ENCODE data around the gene IGFBP4.

Gene IGFBP4

DNA sequence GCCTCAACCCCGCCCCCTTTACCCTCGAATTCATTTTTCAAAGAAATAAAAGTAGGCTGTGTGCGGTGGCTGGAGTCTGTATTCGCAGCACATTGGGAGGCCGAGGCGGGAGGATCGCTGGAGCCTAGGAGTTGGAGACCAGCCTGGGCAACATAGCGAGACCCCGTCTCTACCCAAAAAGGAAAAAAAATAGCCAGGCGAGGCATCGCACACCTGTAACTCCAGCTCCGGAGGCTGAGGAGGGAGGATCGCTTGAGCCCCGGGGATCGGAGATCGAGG lies 24.9 kb upstream of the IGFBP4 start:
- TF ChIP-seq, protein P1, sequence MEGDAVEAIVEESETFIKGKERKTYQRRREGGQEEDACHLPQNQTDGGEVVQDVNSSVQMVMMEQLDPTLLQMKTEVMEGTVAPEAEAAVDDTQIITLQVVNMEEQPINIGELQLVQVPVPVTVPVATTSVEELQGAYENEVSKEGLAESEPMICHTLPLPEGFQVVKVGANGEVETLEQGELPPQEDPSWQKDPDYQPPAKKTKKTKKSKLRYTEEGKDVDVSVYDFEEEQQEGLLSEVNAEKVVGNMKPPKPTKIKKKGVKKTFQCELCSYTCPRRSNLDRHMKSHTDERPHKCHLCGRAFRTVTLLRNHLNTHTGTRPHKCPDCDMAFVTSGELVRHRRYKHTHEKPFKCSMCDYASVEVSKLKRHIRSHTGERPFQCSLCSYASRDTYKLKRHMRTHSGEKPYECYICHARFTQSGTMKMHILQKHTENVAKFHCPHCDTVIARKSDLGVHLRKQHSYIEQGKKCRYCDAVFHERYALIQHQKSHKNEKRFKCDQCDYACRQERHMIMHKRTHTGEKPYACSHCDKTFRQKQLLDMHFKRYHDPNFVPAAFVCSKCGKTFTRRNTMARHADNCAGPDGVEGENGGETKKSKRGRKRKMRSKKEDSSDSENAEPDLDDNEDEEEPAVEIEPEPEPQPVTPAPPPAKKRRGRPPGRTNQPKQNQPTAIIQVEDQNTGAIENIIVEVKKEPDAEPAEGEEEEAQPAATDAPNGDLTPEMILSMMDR (IDR thresholded peaks at IDR 0.05; ENCODE audit: borderline replicate concordance, insufficient read depth, low read depth, low read length), result no peak
- H3K4me3 ChIP-seq (ENCODE audit: low read depth, low read length), result peak overlapping the region; percentile 49

DNA sequence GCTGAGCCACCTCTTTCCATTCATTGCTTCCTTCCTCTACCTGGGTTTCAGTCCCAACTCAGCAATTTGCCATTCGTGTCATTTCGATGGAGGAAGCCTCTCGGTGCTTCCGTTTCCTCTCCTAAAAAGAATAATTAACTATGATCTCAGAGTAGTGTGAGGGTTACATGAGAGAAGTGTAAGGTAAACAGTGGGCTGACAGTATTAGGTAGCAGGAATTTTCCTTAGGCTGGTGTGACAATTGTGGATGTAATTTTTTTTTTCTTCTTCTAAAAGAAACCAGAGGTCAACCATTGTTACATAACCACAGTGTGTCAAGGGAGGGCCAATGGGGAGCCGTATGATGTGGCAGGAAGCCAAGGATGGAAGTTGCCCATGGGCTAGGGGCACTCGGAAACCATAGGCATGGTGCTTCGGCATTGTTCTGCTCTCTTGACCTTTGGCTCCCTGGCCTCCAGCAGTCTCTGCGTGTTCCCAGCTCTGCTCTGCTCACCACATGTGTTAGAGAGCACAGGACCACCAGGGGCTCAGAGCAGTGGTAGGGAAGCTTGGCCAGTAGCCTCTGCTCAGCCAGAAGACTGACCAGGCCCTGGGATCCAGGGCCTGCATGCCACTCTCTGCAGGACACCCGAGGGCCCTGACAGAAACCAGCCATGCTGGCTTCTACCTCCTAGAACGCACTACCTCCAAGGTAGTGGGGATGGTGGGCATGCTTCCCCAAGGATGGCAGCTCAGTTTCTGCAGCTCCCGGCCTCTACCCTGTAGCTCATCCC lies 23.5 kb upstream of the IGFBP4 start:
- TF ChIP-seq, protein P1 (IDR thresholded peaks at IDR 0.05; ENCODE audit: borderline replicate concordance, insufficient read depth, low read depth, low read length), result no peak
- H3K4me3 ChIP-seq (ENCODE audit: low read depth, low read length), result no peak overlapping the region

DNA sequence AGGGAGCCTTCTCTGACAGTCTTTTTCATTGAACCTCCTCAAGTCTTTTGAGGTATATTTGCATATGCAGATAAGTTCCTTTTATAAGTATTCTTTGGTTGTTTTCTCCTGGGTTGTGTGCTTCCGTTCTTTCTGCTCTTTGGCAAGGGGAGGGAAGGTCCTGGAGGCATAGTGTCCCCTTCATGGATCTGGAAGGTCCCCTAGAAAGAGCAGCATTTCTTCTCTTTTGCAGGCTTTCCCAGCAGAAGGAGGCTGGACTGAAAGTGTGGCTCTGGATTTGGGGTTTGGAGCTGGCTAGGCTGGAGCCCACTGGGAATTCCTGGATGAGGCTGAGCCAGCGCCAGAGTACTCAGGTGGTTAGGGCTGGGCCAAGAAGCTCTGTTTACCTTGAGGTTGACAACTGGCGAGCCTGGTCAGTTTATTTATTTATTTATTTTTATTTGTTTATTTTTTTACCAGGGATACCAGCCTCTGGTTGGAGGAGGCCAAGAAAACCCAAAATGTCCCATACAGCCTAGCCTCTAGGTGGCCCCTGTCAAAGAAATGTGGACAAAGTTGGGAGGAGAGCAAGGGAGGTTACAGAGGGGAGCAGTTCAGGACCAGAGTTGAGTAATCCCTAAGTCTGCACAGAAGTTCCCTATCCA lies 20.1 kb upstream of the IGFBP4 start:
- no peak overlapping the region for H3K4me3 ChIP-seq (ENCODE audit: low read depth, low read length)

DNA sequence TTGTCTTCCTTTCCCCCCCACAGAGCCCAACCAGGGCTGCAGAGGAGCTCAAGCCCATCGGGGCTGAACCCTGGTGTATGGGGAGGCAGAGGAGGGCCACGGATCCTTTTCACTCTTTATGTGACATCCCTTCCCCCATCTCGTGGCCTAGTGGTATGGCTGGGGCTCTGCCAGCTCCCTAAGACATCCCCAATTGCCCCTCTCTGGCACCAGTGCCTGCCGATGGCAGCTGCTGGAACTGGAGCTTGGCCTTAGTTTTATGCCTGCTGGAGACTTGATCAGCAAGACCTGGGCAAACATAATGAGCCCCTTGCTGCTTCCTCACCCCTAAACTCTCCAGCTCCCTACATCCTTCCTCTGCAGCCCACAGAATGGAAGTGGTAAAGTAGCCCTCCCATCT lies 17.5 kb upstream of the IGFBP4 start:
- H3K4me3 ChIP-seq (ENCODE audit: low read depth, low read length), result no peak overlapping the region
- TF ChIP-seq, protein P1 (IDR thresholded peaks at IDR 0.05; ENCODE audit: borderline replicate concordance, insufficient read depth, low read depth, low read length), result no peak

More for the DNA sequence above, 20.1 kb upstream of the IGFBP4 start:
- TF ChIP-seq, protein P1 (IDR thresholded peaks at IDR 0.05; ENCODE audit: borderline replicate concordance, insufficient read depth, low read depth, low read length), result peak; percentile 2; the same call in 1 of the 2 replicates

DNA sequence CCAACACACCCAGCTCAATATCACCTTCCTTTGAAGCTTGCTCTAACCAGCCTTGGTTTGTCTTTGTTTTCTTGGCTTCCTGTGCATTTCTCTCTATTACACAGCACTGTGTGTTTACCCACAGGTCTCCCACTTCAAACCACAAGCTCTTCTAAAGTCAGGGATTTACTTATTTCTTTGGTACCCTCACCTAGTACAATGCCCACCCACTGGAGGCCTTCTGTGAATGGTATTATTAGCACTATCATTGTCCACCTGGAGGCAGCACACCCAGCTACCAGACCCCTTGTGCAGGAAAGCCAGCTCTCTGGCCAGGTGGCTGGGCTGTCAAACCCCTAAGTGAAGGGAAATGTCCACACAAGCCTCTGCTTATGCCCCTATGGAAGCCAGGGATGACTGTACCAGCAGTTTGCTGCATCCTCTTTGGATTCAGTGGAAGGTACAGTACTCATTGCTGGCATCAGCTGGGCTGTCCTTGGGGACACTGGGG lies 16.2 kb upstream of the IGFBP4 start:
- H3K4me3 ChIP-seq (ENCODE audit: low read depth, low read length), result no peak overlapping the region

DNA sequence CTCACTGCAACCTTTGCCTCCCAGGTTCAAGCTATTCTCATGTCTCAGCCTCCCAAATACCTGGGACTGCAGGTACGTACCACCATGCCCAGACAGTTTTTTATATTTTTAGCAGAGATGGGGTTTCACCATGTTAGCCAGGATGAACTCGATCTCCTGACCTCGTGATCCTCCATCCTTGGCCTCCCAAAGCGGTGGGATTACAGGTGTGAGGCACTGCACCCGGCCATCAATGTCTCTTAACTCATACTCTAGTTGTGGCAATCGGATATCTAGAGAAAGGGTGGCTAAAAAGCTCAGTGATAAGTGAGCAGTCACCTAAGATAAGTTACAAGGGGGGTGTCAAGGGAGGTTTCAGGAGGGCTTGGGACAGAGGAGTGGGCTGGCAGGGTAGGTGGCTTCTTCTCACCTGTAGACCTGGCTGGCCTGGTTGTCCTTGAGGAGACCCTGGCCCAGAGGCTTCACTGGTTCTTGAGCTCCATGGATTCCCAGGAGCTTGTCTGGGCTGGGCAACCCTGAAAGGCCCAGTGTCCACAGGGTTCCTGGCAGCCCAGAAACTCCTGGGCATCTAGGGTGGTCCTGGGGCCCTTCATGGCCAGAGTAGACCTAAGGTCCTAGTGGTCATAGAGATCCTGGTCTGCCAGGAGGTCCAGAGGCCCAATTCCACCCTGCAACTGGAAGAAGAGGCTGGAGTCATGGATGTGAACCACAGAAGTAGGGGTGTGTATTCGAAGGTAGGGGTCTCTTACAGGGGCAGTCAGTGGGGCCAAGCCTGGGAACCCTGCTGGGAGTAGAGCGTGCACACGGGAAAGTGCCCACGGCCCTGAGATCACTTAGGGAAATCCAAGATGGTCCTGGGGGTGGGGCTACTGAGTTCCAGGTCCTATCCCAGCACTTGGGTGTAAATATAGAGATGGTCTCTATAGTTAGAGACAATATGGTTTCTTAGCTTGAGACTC lies 12.7 kb upstream of the IGFBP4 start:
- TF ChIP-seq, protein P1 (IDR thresholded peaks at IDR 0.05; ENCODE audit: borderline replicate concordance, insufficient read depth, low read depth, low read length), result no peak
- H3K4me3 ChIP-seq (ENCODE audit: low read depth, low read length), result no peak overlapping the region

More for the DNA sequence above, 16.2 kb upstream of the IGFBP4 start:
- TF ChIP-seq, protein P1 (IDR thresholded peaks at IDR 0.05; ENCODE audit: borderline replicate concordance, insufficient read depth, low read depth, low read length), result no peak
